Endothelial cell of umbilical vein (primary cell): Measurements from ENCODE around the gene SEMA4C.

Experiments
- CTCF ChIP-seq, 2 donors: IDR thresholded peaks; 1 replicate in 1 of 2; 2 replicates in 1 of 2; pipeline ENCODE4 v1.5.1; 2011; ENCODE audit warnings: low read length in 2 of 2, mild to moderate bottlenecking in 2 of 2, moderate library complexity in 2 of 2, control low read depth in 1 of 2, inconsistent platforms in 1 of 2, low read depth in 1 of 2; ENCODE audit not compliant: insufficient read depth in 1 of 2; ENCODE audit errors: extremely low read depth in 1 of 2
- EZH2 ChIP-seq: IDR thresholded peaks from 2 replicates; pipeline ENCODE4 v1.6.1; 2012; ENCODE audit warnings: borderline replicate concordance, low read depth, mild to moderate bottlenecking, moderate library complexity, low read length, inconsistent platforms; ENCODE audit not compliant: severe bottlenecking
- FOS ChIP-seq: IDR thresholded peaks from 2 replicates; pipeline ENCODE4 v1.6.1; 2011; ENCODE audit warnings: mild to moderate bottlenecking, low read length, moderate library complexity, borderline replicate concordance; ENCODE audit not compliant: insufficient read depth
- JUN ChIP-seq: IDR thresholded peaks from 2 replicates; pipeline ENCODE4 v1.6.1; 2011; ENCODE audit warnings: borderline replicate concordance, low read depth; ENCODE audit not compliant: insufficient read length, insufficient read depth
- MYC ChIP-seq: IDR thresholded peaks from one replicate; pipeline ENCODE4 v1.6.1; 2011; ENCODE audit warnings: mild to moderate bottlenecking, low read depth, low read length
- POLR2A ChIP-seq: IDR thresholded peaks from 2 replicates; pipeline ENCODE4 v1.6.1; 2012; ENCODE audit warnings: low read depth, mild to moderate bottlenecking, control low read depth, low read length
- POLR2AphosphoS5 ChIP-seq: IDR thresholded peaks from 2 replicates; pipeline ENCODE4 v1.6.1; 2012; ENCODE audit warnings: low read depth, mild to moderate bottlenecking, control low read depth, low read length, moderate library complexity; ENCODE audit not compliant: insufficient read depth
- TF ChIP-seq, protein P1 (sequence below): IDR thresholded peaks from 2 replicates; pipeline ENCODE4 v1.6.1; 2011; ENCODE audit not compliant: insufficient read depth, insufficient read length

GRCh38 chr2:96828874-96829273, 41.0 kb downstream of the SEMA4C start:
- TF ChIP-seq CTCF (IDR thresholded peaks at IDR 0.05; ENCODE audit: extremely low read depth in 1 of 2, insufficient read depth in 1 of 2, low read depth in 1 of 2, low read length in 2 of 2) (no peak), EZH2 (no peak), JUN (no peak), POLR2AphosphoS5 (no peak), MYC (no peak), POLR2A (no peak), FOS (no peak)
- TF ChIP-seq, protein P1, sequence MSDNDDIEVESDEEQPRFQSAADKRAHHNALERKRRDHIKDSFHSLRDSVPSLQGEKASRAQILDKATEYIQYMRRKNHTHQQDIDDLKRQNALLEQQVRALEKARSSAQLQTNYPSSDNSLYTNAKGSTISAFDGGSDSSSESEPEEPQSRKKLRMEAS, result no peak
